ENCODE results near the gene RHD. TPM values are rescaled to one million over a fixed set of nuclear protein-coding genes. Genes with fewer than 3 reads are reported as not detected.
"Not testable (repeated sequence)": the region's sequence is repeated elsewhere in the genome, so short reads cannot be mapped to it uniquely, and the experiment has no call there.

RHD gene
- not detected for total RNA-seq
- not detected for polyA plus RNA-seq
- long read RNA-seq, donor 1, result 0 reads
- long read RNA-seq, donor 2, partial matches to known transcripts, result 0 of 16 reads
- long read RNA-seq, donor 2, other reads (novel, unspliced or antisense), result 16 of 16 reads

GRCh38 chr1:25272238-25272637, at the start of gene RHD:
TSS of gene RHD (plus strand) at chr1:25272509. CDS start at chr1:25272548, 39 bp downstream.
- H3K4me1 ChIP-seq (ENCODE audit: control insufficient read depth in 1 of 2, insufficient read depth in 2 of 2, low read length in 2 of 2); ATAC-seq (ENCODE audit: low FRiP score); H3K36me3 ChIP-seq (ENCODE audit: control insufficient read depth in 1 of 2, insufficient read depth in 2 of 2, low read length in 1 of 2); H3K27ac ChIP-seq (ENCODE audit: low read depth in 1 of 2, low read length in 2 of 2); intact Hi-C loops (cut with DNase I); DNase-seq; H3K27me3 ChIP-seq (ENCODE audit: control insufficient read depth in 1 of 2, insufficient read depth in 2 of 2, low read length in 1 of 2); H3K9me3 ChIP-seq (ENCODE audit: control insufficient read depth, low read length); H3K4me3 ChIP-seq (ENCODE audit: low read length in 2 of 2): not testable (repeated sequence)
- 84 to 86% methylated on average over 8 of the region's 8 CpGs for WGBS, 2 donors

- no peaks in the 10 kb centered on the region for H3K9me3 ChIP-seq (ENCODE audit: control insufficient read depth, low read length)
- no peaks in the 10 kb centered on the region for H3K27me3 ChIP-seq (ENCODE audit: control insufficient read depth in 1 of 2, insufficient read depth in 2 of 2, low read length in 1 of 2)
- no peaks in the 10 kb centered on the region for H3K4me1 ChIP-seq (ENCODE audit: control insufficient read depth in 1 of 2, insufficient read depth in 2 of 2, low read length in 2 of 2)
- H3K27ac ChIP-seq (ENCODE audit: low read depth in 1 of 2, low read length in 2 of 2), result no peak overlapping the region
- H3K4me3 ChIP-seq (ENCODE audit: low read length in 2 of 2), result no peak overlapping the region
- intact Hi-C loops (cut with DNase I), result loop anchor here in 1 of 2 donors (10.0 kb wide), 1 partner anchor 578 kb away; the partner anchor contains the start of gene SRRM1
- H3K36me3 ChIP-seq (ENCODE audit: control insufficient read depth in 1 of 2, insufficient read depth in 2 of 2, low read length in 1 of 2), result peaks cover 5 to 19% of the 10 kb centered on the region in 2 donors
- DNase-seq, result no peak
- ATAC-seq (ENCODE audit: low FRiP score), result no peak
- 88 to 92% methylated on average over 4 of the region's 4 CpGs for WGBS, 2 donors
These were observed 49.7 kb upstream of the RHD start for GRCh38 chr1:25222606-25223005.

DNA sequence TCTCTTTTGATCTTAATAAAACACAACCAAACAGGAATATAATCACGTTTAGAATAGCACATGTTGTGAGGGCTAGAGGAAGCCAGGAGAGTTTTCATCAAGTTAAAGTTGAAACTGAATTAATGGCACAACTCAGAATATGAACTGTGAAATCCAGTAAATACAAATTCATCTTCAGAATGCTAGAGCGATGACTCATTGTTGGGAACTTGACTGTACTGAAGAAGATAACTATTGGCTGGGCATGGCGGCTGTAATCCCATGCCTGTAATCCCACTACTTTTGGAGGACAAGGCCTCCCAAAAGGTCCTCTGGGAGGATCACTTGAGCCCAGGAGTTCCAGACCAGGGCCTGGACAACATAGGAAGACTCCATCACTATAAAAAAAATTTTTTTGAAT, 48.8 kb upstream of the RHD start:
- Histone ChIP-seq H3K4me1 (ENCODE audit: control insufficient read depth in 1 of 2, insufficient read depth in 2 of 2, low read length in 2 of 2) (no peaks in the 10 kb centered on the region), H3K36me3 (ENCODE audit: control insufficient read depth in 1 of 2, insufficient read depth in 2 of 2, low read length in 1 of 2) (peaks cover 10 to 19% of the 10 kb centered on the region in 2 donors), H3K4me3 (ENCODE audit: low read length in 2 of 2) (no peak overlapping the region), H3K9me3 (ENCODE audit: control insufficient read depth, low read length) (no peaks in the 10 kb centered on the region), H3K27ac (ENCODE audit: low read depth in 1 of 2, low read length in 2 of 2) (no peak overlapping the region), H3K27me3 (ENCODE audit: control insufficient read depth in 1 of 2, insufficient read depth in 2 of 2, low read length in 1 of 2) (no peaks in the 10 kb centered on the region)
- DNase-seq, result no peak
- ATAC-seq (ENCODE audit: low FRiP score), result no peak
- intact Hi-C loops (cut with DNase I), result loop anchor here in 1 of 2 donors (10.0 kb wide), 1 partner anchor 579 kb away; the partner anchor contains the start of gene SRRM1
- WGBS, 2 donors, result 79 to 82% methylated on average over 3 of the region's 3 CpGs

- ATAC-seq (ENCODE audit: low FRiP score), result peak; percentile 95
- peak within 1 kb of the TSS; percentile 61 to 99 for H3K27ac ChIP-seq (ENCODE audit: low read depth in 1 of 2, low read length in 2 of 2)
- no peaks in the 10 kb centered on the region for H3K27me3 ChIP-seq (ENCODE audit: control insufficient read depth in 1 of 2, insufficient read depth in 2 of 2, low read length in 1 of 2)
- WGBS, 2 donors, result 0% methylated on average over 54 of the region's 54 CpGs
- DNase-seq, result peak; percentile 96
- peaks cover 1 to 6% of the 10 kb centered on the region in 2 donors for H3K36me3 ChIP-seq (ENCODE audit: control insufficient read depth in 1 of 2, insufficient read depth in 2 of 2, low read length in 1 of 2)
- H3K4me3 ChIP-seq (ENCODE audit: low read length in 2 of 2), result peak within 1 kb of the TSS; percentile 76 to 92
- intact Hi-C loops (cut with DNase I), result loop anchor here in 1 of 2 donors (10.0 kb wide), 1 partner anchor 573 kb away; the partner anchor contains the start of gene SELENON
- H3K9me3 ChIP-seq (ENCODE audit: control insufficient read depth, low read length), result no peaks in the 10 kb centered on the region
- no peaks in the 10 kb centered on the region for H3K4me1 ChIP-seq (ENCODE audit: control insufficient read depth in 1 of 2, insufficient read depth in 2 of 2, low read length in 2 of 2)
These were observed 40.1 kb upstream of the RHD start, which contains the start of gene SYF2 for GRCh38 chr1:25232027-25232865. TSS of gene SYF2 (minus strand) at chr1:25232502. CDS start at chr1:25232467, 35 bp downstream.

DNA sequence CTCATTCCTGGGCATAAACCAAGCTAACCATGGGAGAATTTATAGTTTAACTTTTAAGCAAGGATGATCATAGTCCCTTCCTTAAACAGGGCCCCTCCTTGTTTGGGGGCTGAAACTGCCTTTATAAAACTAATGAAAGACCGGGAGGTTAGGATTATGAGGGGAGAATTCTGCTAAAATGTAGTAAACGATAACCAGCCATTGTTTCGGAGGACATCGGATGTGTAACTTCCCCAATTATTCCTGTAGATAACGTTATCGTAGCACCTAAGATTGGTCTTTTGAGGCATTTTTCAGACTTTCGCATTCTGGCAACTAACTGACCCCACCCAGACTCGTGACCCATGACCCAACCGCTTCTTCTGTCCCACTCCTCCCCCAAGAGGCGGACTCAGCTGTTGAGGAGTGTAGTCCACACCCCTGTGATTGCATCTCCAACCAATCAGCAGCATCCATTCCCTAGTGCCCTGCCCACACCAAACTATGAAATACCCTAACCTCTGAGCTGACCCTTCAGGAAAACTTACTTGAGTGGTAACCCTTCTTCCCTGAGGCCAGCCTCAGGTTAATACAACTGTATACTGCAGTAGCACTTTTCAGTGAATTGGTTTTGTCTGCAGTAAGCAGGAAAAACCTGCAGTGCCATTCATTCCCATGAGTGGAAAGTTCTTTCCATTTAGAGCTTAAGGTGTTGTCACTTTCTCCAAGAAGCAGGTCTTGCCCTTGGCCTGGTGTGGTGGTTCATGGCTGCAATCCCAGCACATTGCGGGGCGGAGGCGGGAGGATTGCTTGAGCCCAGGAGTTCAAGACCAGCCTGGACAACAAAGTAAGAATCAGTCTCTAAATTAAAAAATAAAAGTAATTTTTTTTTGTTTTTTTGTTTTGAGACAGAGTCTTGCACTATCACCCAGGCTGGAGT, 39.2 kb upstream of the RHD start:
- peak; percentile 86 to 91 for DNase-seq
- Histone ChIP-seq H3K4me3 (ENCODE audit: low read length in 2 of 2) (peak overlapping the region; percentile 76 to 92), H3K27me3 (ENCODE audit: control insufficient read depth in 1 of 2, insufficient read depth in 2 of 2, low read length in 1 of 2) (no peaks in the 10 kb centered on the region), H3K27ac (ENCODE audit: low read depth in 1 of 2, low read length in 2 of 2) (peak overlapping the region; percentile 61 to 99), H3K9me3 (ENCODE audit: control insufficient read depth, low read length) (no peaks in the 10 kb centered on the region), H3K36me3 (ENCODE audit: control insufficient read depth in 1 of 2, insufficient read depth in 2 of 2, low read length in 1 of 2) (peaks cover 0 to under 1% of the 10 kb centered on the region in 2 donors), H3K4me1 (ENCODE audit: control insufficient read depth in 1 of 2, insufficient read depth in 2 of 2, low read length in 2 of 2) (no peaks in the 10 kb centered on the region)
- intact Hi-C loops (cut with DNase I), result loop anchor here in 1 of 2 donors (10.0 kb wide), 1 partner anchor 572 kb away; the partner anchor contains the start of gene SELENON
- peak; percentile 91 for ATAC-seq (ENCODE audit: low FRiP score)
- 21 to 22% methylated on average over 13 of the region's 13 CpGs for WGBS, 2 donors

- not testable (repeated sequence) for H3K4me3 ChIP-seq (ENCODE audit: low read length in 2 of 2); H3K9me3 ChIP-seq (ENCODE audit: control insufficient read depth, low read length); H3K27ac ChIP-seq (ENCODE audit: low read depth in 1 of 2, low read length in 2 of 2); H3K27me3 ChIP-seq (ENCODE audit: control insufficient read depth in 1 of 2, insufficient read depth in 2 of 2, low read length in 1 of 2); H3K4me1 ChIP-seq (ENCODE audit: control insufficient read depth in 1 of 2, insufficient read depth in 2 of 2, low read length in 2 of 2); DNase-seq; ATAC-seq (ENCODE audit: low FRiP score); H3K36me3 ChIP-seq (ENCODE audit: control insufficient read depth in 1 of 2, insufficient read depth in 2 of 2, low read length in 1 of 2)
- intact Hi-C loops (cut with DNase I), result loop anchor here in 1 of 2 donors (10.0 kb wide), 1 partner anchor 569 kb away; the partner anchor contains the start of gene SELENON
- 96 to 97% methylated on average over 10 of the region's 10 CpGs for WGBS, 2 donors
These were observed 36.9 kb upstream of the RHD start for GRCh38 chr1:25235411-25235810.

GRCh38 chr1:25236261-25236660, 36.0 kb upstream of the RHD start:
- H3K4me3 ChIP-seq (ENCODE audit: low read length in 2 of 2); DNase-seq; H3K36me3 ChIP-seq (ENCODE audit: control insufficient read depth in 1 of 2, insufficient read depth in 2 of 2, low read length in 1 of 2); H3K27ac ChIP-seq (ENCODE audit: low read depth in 1 of 2, low read length in 2 of 2); H3K4me1 ChIP-seq (ENCODE audit: control insufficient read depth in 1 of 2, insufficient read depth in 2 of 2, low read length in 2 of 2); ATAC-seq (ENCODE audit: low FRiP score); H3K9me3 ChIP-seq (ENCODE audit: control insufficient read depth, low read length); H3K27me3 ChIP-seq (ENCODE audit: control insufficient read depth in 1 of 2, insufficient read depth in 2 of 2, low read length in 1 of 2): not testable (repeated sequence)
- WGBS, 2 donors, result 93 to 95% methylated on average over 7 of the region's 7 CpGs
- intact Hi-C loops (cut with DNase I), result loop anchor here in 1 of 2 donors (10.0 kb wide), 1 partner anchor 569 kb away; the partner anchor contains the start of gene SELENON

- Histone ChIP-seq H3K4me3 (ENCODE audit: low read length in 2 of 2) (no peak overlapping the region), H3K27me3 (ENCODE audit: control insufficient read depth in 1 of 2, insufficient read depth in 2 of 2, low read length in 1 of 2) (no peaks in the 10 kb centered on the region), H3K36me3 (ENCODE audit: control insufficient read depth in 1 of 2, insufficient read depth in 2 of 2, low read length in 1 of 2) (no peaks in the 10 kb centered on the region), H3K4me1 (ENCODE audit: control insufficient read depth in 1 of 2, insufficient read depth in 2 of 2, low read length in 2 of 2) (no peaks in the 10 kb centered on the region), H3K9me3 (ENCODE audit: control insufficient read depth, low read length) (no peaks in the 10 kb centered on the region), H3K27ac (ENCODE audit: low read depth in 1 of 2, low read length in 2 of 2) (no peak overlapping the region)
- ATAC-seq (ENCODE audit: low FRiP score) (no peak), DNase-seq (no peak)
- WGBS, 2 donors, result 91% methylated on average over 11 of the region's 11 CpGs
- intact Hi-C loops (cut with DNase I), result loop anchor here in 1 of 2 donors (10.0 kb wide), 1 partner anchor 567 kb away; the partner anchor contains the start of gene SELENON
These were observed 34.3 kb upstream of the RHD start for GRCh38 chr1:25238046-25238445.
